Activated naive CD4-positive, alpha-beta T cell treated with anti-CD3 and anti-CD28 coated beads for 36 hours (primary cell): ENCODE results near the gene LAYN. TPM values are rescaled to one million over a fixed set of nuclear protein-coding genes. Genes with fewer than 3 reads are reported as not detected.

ENCODE experiments used
- CTCF ChIA-PET: fragments of 350-600 bp; sonication (Branson Sonifier 250); formaldehyde crosslinking; loops from one replicate; lab custom pipeline; 2021; ENCODE audit warnings: antibody characterized with exemption; lab: Charles Lee
- DNase-seq: peaks from one replicate; pipeline ENCODE4 v3.0.0-alpha.2; 2020
- H3K27ac Mint-ChIP-seq: one replicate; pipeline ENCODE4 v1.8.0; 2021; ENCODE audit warnings: mild to moderate bottlenecking, mixed read lengths
- H3K27me3 Mint-ChIP-seq: one replicate; pipeline ENCODE4 v1.8.0; 2021; ENCODE audit warnings: low read depth, mixed read lengths
- H3K36me3 Mint-ChIP-seq: one replicate; pipeline ENCODE4 v1.8.0; 2021; ENCODE audit warnings: low read depth, mixed read lengths
- H3K4me1 Mint-ChIP-seq: one replicate; pipeline ENCODE4 v1.8.0; 2021; ENCODE audit warnings: low read depth, mixed read lengths
- H3K4me3 Mint-ChIP-seq: one replicate; pipeline ENCODE4 v1.8.0; 2021; ENCODE audit warnings: mild to moderate bottlenecking, moderate library complexity, mixed read lengths
- H3K9me3 Mint-ChIP-seq: one replicate; pipeline ENCODE4 v1.8.0; 2021; ENCODE audit warnings: mixed read lengths
- intact Hi-C: fragments of 100-400 bp; cut with micrococcal nuclease; formaldehyde crosslinking; loops from one replicate; pipeline ENCODE4 v1.15.1; 2023
- total RNA-seq, 2 experiments: library from RNA; stranded (reverse); gene quantifications; one replicate each; pipeline ENCODE4 v1.2.3, GENCODE V29; 2021

LAYN gene
- total RNA-seq, 2 experiments from 2014 or later: 3.5 to 4.1 TPM

GRCh38 chr11:111549196-111549868 is 8.8 kb downstream of the LAYN start:
- peaks cover 2% of the 10 kb centered on the region for H3K4me1 Mint-ChIP-seq
- intact Hi-C loops: no loop called here
- H3K4me3 Mint-ChIP-seq: no peak overlapping the region
- no peaks in the 10 kb centered on the region for H3K36me3 Mint-ChIP-seq
- H3K27ac Mint-ChIP-seq: no peak overlapping the region
- no peak for DNase-seq
- peaks cover 20% of the 10 kb centered on the region for H3K27me3 Mint-ChIP-seq
- CTCF ChIA-PET: no interaction called here
- H3K9me3 Mint-ChIP-seq: no peaks in the 10 kb centered on the region

DNA sequence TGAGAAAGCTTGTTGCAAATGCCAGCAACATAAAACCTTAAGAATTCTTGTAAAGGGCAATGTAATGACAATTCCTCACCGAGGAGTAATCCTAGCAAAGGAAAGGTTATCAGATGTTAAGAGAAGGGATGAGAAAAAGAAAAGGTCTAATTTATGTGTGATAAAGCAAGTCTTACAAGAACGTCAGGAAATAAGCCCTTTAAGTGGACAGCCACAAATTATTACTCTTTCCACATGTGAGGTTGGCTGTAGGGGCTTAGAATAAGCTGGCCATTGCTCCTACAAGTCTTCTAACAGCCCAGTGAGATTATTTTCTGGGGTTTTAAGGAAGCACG is 9.3 kb downstream of the LAYN start:
- no peak overlapping the region for H3K27ac Mint-ChIP-seq
- H3K4me3 Mint-ChIP-seq: no peak overlapping the region
- peaks cover 2% of the 10 kb centered on the region for H3K4me1 Mint-ChIP-seq
- no peak for DNase-seq
- H3K9me3 Mint-ChIP-seq: no peaks in the 10 kb centered on the region
- H3K27me3 Mint-ChIP-seq: peaks cover 17% of the 10 kb centered on the region
- H3K36me3 Mint-ChIP-seq: no peaks in the 10 kb centered on the region
- CTCF ChIA-PET: no interaction called here
- intact Hi-C loops: loop anchor here (10.0 kb wide), 1 partner anchor 265 kb away; no protein-coding TSS in a partner anchor

DNA sequence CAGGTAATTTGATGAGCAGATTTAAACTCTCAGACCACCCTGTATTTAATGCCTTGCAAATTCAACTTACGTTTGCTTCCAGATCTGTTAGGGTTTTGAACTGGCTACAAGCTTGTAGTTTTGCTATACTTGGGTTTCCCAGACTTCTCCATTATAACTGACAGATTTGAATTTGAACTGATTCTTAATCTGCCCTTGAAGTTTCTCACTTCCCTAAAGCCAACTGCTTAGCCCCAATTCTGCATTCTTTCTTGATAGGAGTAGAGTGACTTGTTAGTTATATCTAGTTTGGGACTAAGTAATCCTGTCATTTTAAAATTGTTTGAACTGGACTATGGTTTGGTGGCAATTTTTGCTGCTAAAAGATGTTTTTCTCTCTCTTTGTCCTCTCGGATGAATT is 9.7 kb downstream of the LAYN start:
- H3K27me3 Mint-ChIP-seq: peaks cover 18% of the 10 kb centered on the region
- no peak overlapping the region for H3K4me3 Mint-ChIP-seq
- intact Hi-C loops: loop anchor here (10.0 kb wide), 1 partner anchor 265 kb away; no protein-coding TSS in a partner anchor
- peaks cover under 1% of the 10 kb centered on the region for H3K9me3 Mint-ChIP-seq
- peaks cover under 1% of the 10 kb centered on the region for H3K36me3 Mint-ChIP-seq
- H3K4me1 Mint-ChIP-seq: peaks cover 4% of the 10 kb centered on the region
- DNase-seq: no peak
- CTCF ChIA-PET: interaction anchor here (1.0 to 1.4 kb wide), 2 partner anchors 8 to 12 kb away, joined by 4 to 5 read pairs; no protein-coding TSS in a partner anchor
- H3K27ac Mint-ChIP-seq: no peak overlapping the region

GRCh38 chr11:111554532-111554931 is 14.0 kb downstream of the LAYN start:
- no peak for DNase-seq
- intact Hi-C loops: loop anchor here (2.0 to 10.0 kb wide), 2 partner anchors 28 to 270 kb away; no protein-coding TSS in a partner anchor
- Mint-ChIP-seq H3K4me3 (no peak overlapping the region), H3K27ac (no peak overlapping the region), H3K9me3 (peaks cover 7% of the 10 kb centered on the region), H3K36me3 (peaks cover 2% of the 10 kb centered on the region), H3K4me1 (peaks cover 7% of the 10 kb centered on the region), H3K27me3 (peaks cover 16% of the 10 kb centered on the region)
- CTCF ChIA-PET: interaction anchor here (0.6 to 2.1 kb wide), 4 partner anchors 11 to 222 kb away, joined by 3 to 8 read pairs (median 4); no protein-coding TSS in a partner anchor

DNA sequence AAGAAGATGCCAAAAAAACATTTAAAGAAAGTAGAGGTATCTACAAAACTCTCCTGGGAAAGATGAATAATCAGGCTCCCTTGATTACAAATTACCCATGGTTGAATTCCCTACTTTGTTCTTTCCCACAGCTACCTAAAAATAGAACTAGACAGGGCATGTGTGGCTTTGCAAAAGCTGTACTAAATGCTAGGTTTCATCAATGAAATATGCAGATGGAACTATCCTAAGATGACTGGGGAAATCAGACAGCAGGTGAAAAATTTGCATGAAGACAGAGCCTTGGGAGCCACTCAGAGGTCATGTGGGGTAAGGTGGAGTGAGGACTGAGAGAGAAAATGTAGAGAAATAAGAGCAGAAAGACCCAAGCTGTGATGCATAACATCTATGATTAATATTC is 14.7 kb downstream of the LAYN start:
- H3K27ac Mint-ChIP-seq: no peak overlapping the region
- no peak for DNase-seq
- intact Hi-C loops: loop anchor here (2.0 to 10.0 kb wide), 2 partner anchors 28 to 270 kb away; no protein-coding TSS in a partner anchor
- H3K36me3 Mint-ChIP-seq: peaks cover 2% of the 10 kb centered on the region
- peaks cover 13% of the 10 kb centered on the region for H3K27me3 Mint-ChIP-seq
- no peak overlapping the region for H3K4me3 Mint-ChIP-seq
- CTCF ChIA-PET: interaction anchor here (2.1 kb wide), 1 partner anchor 101 kb away, joined by 8 read pairs; no protein-coding TSS in a partner anchor
- peaks cover 7% of the 10 kb centered on the region for H3K9me3 Mint-ChIP-seq
- H3K4me1 Mint-ChIP-seq: peaks cover 7% of the 10 kb centered on the region

- peaks cover 8% of the 10 kb centered on the region for H3K27me3 Mint-ChIP-seq
- DNase-seq: no peak
- no peak overlapping the region for H3K4me3 Mint-ChIP-seq
- H3K36me3 Mint-ChIP-seq: peaks cover 2% of the 10 kb centered on the region
- intact Hi-C loops: loop anchor here (10.0 kb wide), 1 partner anchor 273 kb away; no protein-coding TSS in a partner anchor
- peaks cover 7% of the 10 kb centered on the region for H3K4me1 Mint-ChIP-seq
- CTCF ChIA-PET: interaction anchor here (0.6 to 0.7 kb wide), 3 partner anchors 112 to 207 kb away, joined by 3 to 4 read pairs (median 3); no protein-coding TSS in a partner anchor
- H3K9me3 Mint-ChIP-seq: peaks cover 7% of the 10 kb centered on the region
- no peak overlapping the region for H3K27ac Mint-ChIP-seq
Observed at GRCh38 chr11:111557425-111558111, 17.0 kb downstream of the LAYN start.

DNA sequence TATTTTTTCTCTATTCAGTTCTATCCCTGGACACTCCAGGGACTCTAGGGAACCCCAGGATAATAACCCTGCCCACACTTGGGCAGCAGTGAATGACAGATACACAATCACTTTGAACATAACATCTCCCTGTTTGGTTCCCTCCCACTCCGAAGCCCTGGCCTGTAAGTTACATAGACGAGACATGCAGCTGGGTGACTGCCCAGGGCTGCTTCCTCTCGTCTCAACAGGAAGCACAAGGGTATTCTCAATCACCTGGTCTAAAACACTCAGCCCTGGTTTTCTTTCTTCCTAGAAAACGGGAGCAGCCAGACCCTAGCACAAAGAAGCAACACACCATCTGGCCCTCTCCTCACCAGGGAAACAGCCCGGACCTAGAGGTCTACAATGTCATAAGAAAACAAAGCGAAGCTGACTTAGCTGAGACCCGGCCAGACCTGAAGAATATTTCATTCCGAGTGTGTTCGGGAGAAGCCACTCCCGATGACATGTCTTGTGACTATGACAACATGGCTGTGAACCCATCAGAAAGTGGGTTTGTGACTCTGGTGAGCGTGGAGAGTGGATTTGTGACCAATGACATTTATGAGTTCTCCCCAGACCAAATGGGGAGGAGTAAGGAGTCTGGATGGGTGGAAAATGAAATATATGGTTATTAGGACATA is 19.4 kb downstream of the LAYN start:
- intact Hi-C loops: loop anchor here (10.0 kb wide), 3 partner anchors 275 to 615 kb away; partner anchors contain the start of gene BCO2
- H3K9me3 Mint-ChIP-seq: peaks cover 7% of the 10 kb centered on the region
- no peak overlapping the region for H3K27ac Mint-ChIP-seq
- no peak overlapping the region for H3K4me3 Mint-ChIP-seq
- CTCF ChIA-PET: interaction anchor here (0.6 to 5.1 kb wide), 2 partner anchors 106 to 609 kb away, joined by 3 to 22 read pairs; no protein-coding TSS in a partner anchor
- H3K27me3 Mint-ChIP-seq: peaks cover 5% of the 10 kb centered on the region
- peaks cover 2% of the 10 kb centered on the region for H3K36me3 Mint-ChIP-seq
- peaks cover 5% of the 10 kb centered on the region for H3K4me1 Mint-ChIP-seq
- no peak for DNase-seq

DNA sequence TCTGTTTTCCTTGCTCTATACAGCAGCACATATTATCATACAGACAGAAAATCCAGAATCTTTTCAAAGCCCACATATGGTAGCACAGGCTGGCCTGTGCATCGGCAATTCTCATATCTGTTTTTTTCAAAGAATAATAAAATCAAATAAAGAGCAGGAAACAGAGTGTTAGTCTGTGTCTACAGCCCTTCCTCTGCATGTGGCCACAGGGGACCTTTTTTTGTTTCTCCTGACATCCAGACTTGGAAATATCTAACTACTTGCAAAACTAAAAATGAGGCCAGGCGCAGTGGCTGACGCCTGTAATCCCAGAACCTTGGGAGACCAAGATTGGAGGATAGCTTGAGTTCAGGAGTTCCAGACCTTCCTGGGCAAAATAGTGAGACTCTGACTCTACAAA is 20.3 kb downstream of the LAYN start:
- peaks cover 2% of the 10 kb centered on the region for H3K27me3 Mint-ChIP-seq
- H3K9me3 Mint-ChIP-seq: peaks cover 5% of the 10 kb centered on the region
- no peaks in the 10 kb centered on the region for H3K36me3 Mint-ChIP-seq
- no peak overlapping the region for H3K4me3 Mint-ChIP-seq
- DNase-seq: no peak
- no peak overlapping the region for H3K27ac Mint-ChIP-seq
- CTCF ChIA-PET: interaction anchor here (2.1 to 5.1 kb wide), 2 partner anchors 107 to 216 kb away, joined by 9 to 22 read pairs; no protein-coding TSS in a partner anchor
- intact Hi-C loops: loop anchor here (10.0 kb wide), 2 partner anchors 424 to 614 kb away; partner anchors contain the start of gene BCO2
- H3K4me1 Mint-ChIP-seq: no peaks in the 10 kb centered on the region

GRCh38 chr11:111561306-111561705 is 20.8 kb downstream of the LAYN start:
- H3K9me3 Mint-ChIP-seq: peaks cover 2% of the 10 kb centered on the region
- peaks cover 2% of the 10 kb centered on the region for H3K27me3 Mint-ChIP-seq
- intact Hi-C loops: loop anchor here (10.0 kb wide), 2 partner anchors 423 to 613 kb away; partner anchors contain the start of gene BCO2
- no peaks in the 10 kb centered on the region for H3K4me1 Mint-ChIP-seq
- no peak for DNase-seq
- no peak overlapping the region for H3K4me3 Mint-ChIP-seq
- no peaks in the 10 kb centered on the region for H3K36me3 Mint-ChIP-seq
- CTCF ChIA-PET: interaction anchor here (0.6 to 5.1 kb wide), 4 partner anchors 32 to 216 kb away, joined by 3 to 22 read pairs (median 6); partner anchors contain the start of gene BTG4
- H3K27ac Mint-ChIP-seq: no peak overlapping the region

DNA sequence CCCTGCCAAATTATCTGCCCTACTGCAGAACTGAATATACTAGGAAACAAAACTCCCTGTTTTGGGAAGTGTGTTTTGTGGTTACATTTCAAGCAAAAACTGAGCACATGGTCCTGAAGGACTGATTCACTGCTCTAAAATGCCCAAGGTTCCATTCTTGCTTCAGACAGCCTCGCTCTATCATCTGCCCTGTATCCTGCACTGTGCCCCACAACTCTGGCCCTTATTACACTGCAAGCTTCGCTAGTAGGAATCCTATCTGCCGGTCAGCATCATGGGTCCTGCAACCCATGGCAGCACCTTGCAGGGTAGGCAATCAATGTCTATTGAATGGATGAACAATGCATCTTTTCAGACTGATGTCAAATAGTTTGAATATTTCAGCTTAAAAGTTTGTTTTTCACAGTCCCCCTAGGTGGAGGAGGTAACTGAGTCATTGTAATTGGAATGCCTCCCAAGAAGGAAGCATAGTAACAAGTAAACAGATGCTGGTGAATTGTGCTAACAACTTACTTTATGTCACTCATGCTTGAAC is 21.3 kb downstream of the LAYN start:
- no peak for DNase-seq
- no peaks in the 10 kb centered on the region for H3K9me3 Mint-ChIP-seq
- H3K36me3 Mint-ChIP-seq: no peaks in the 10 kb centered on the region
- CTCF ChIA-PET: interaction anchor here (0.6 to 5.1 kb wide), 6 partner anchors 11 to 215 kb away, joined by 3 to 22 read pairs (median 4); partner anchors contain the start of gene BTG4
- intact Hi-C loops: loop anchor here (10.0 kb wide), 2 partner anchors 423 to 613 kb away; partner anchors contain the start of gene BCO2
- peaks cover 2% of the 10 kb centered on the region for H3K27me3 Mint-ChIP-seq
- H3K4me1 Mint-ChIP-seq: no peaks in the 10 kb centered on the region
- H3K4me3 Mint-ChIP-seq: no peak overlapping the region
- no peak overlapping the region for H3K27ac Mint-ChIP-seq

DNA sequence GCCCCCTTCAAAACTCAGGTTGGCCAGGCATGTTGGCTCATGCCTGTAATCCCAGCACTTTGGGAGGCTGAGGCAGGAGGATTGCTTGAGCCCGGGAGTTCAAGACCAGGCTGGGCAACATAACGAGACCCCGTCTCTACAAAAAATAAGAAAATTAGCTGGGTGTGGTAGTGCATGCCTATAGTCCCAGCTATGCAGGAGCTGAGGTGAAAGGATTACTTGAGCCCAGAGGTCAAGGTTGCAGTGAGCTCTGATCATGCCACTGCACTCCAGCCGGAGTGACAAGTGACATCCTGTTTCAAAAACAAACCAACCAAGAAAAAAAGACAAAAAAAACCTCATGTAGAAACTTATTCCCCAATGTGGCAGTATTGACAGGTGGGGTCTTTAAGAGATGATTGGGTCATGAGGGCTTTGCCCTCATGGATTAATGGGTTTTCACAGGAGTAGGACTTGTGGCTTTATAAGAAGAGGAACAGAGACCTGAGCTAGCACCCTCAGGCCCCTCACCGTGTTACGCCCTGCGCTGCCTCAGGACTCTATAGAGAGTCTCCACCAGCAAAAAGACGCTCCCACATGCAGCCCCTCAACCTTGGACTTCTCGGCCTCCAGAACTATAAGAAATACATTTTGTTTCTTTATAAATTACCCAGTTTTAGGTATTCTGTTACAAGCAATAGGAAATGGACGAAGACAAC is 22.3 kb downstream of the LAYN start:
- Mint-ChIP-seq H3K4me1 (no peaks in the 10 kb centered on the region), H3K36me3 (no peaks in the 10 kb centered on the region), H3K27me3 (peaks cover 2% of the 10 kb centered on the region), H3K9me3 (no peaks in the 10 kb centered on the region), H3K4me3 (no peak overlapping the region), H3K27ac (no peak overlapping the region)
- intact Hi-C loops: loop anchor here (10.0 kb wide), 2 partner anchors 422 to 612 kb away; partner anchors contain the start of gene BCO2
- CTCF ChIA-PET: interaction anchor here (1.0 to 5.1 kb wide), 5 partner anchors 12 to 214 kb away, joined by 3 to 22 read pairs (median 9); no protein-coding TSS in a partner anchor
- DNase-seq: no peak
